GM19463 (cell line): Measurements from ENCODE around the gene SPAM1.
"Not testable (repeated sequence)": the region's sequence is repeated elsewhere in the genome, so short reads cannot be mapped to it uniquely, and the experiment has no call there.

ENCODE experiments used
- ATAC-seq: cut with Tn5 transposase; IDR thresholded peaks from one replicate; pipeline ENCODE4 v1.9.1; 2021; ENCODE audit warnings: mild to moderate bottlenecking, moderate library complexity; ENCODE audit not compliant: unreplicated experiment

SPAM1 gene

GRCh38 chr7:123945938-123946337, 20.9 kb downstream of the SPAM1 start:
- no peak for ATAC-seq

- no peak for ATAC-seq
Measured at GRCh38 chr7:123948136-123948535, 23.1 kb downstream of the SPAM1 start.

GRCh38 chr7:123958186-123958703, 33.2 kb downstream of the SPAM1 start:
- ATAC-seq, result no peak

DNA sequence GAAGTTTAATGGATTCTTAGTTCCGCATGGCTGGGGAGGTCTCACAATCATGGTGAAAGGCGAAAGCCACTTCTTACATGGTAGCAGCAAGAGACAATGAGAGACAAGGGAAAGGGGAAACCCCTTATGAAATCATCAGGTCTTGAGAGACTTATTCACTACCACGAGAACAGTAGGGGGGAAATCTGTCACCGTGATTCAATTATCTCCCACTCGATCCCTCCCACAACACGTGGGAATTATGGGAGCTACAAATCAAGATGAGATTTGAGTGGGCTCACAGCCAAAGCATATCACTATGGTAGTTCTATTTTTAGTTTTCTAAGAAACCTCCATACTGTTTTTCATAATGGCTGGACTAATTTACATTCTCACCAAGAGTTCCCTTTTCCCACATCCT, 36.7 kb downstream of the SPAM1 start:
- ATAC-seq, result peak; percentile 61

DNA sequence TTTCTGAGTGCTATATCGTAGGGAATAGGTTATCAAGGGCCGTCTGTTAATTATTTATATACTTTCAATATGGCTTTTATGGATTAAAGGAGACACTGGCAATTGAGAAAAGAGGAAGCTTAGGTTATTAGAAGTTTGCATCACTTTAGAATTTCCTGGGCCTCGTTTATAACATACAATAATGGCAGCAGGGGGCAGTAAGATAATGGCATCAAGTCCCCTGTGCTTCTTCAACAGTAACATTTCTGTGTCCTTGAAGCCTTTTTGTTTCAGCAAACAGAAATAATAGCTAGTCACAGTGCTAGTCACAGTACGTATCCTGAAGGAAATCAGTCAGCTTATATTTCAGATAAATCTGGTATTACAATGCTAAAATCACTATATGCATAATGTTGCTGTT, 41.9 kb downstream of the SPAM1 start:
- no peak for ATAC-seq

- ATAC-seq, result no peak
Measured at GRCh38 chr7:123972045-123972444, 47.0 kb downstream of the SPAM1 start.

GRCh38 chr7:123972831-123973230, 47.8 kb downstream of the SPAM1 start:
- no peak for ATAC-seq

GRCh38 chr7:123974326-123974908, 49.4 kb downstream of the SPAM1 start:
- no peak for ATAC-seq

GRCh38 chr7:123975084-123975483, 50.0 kb downstream of the SPAM1 start:
- ATAC-seq, result no peak

DNA sequence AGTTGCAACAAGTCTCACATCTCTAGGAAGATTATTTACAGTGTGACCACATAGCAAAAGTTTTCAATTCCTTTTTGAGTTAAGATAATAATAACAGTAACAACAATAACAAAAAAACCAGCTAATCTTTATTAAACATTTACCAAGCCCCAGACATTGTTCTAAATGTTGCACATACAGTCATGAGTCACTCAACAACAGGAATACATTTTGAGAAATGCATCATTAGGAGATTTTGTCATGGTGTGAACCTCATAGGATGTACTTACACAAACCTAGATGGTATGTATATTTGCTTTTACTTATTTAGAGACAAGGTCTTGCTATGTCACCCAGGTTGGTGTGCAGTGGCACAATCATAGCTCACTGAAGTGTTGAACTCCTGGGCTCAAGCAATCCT, 52.0 kb downstream of the SPAM1 start:
- ATAC-seq, result no peak

GRCh38 chr7:123979876-123980275, 54.8 kb downstream of the SPAM1 start:
- no peak for ATAC-seq

DNA sequence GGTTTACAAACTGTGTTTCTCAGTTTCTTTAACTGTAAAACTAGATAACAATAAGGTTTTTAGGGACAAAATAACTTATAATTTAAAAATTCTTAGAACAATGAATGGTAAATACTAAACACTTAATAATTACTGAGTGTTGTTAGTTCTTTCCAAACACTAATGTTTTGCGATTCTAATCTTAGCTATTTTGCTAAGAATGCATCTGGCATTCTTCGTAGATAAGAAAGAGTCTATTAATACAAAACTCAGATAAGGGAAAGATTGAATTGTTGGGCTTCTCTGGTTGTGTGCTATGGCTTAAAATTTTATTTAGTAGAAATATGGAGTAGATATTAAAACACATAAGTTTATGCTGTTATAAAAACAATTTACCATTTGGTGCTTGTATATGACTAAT, 62.4 kb downstream of the SPAM1 start:
- ATAC-seq, result no peak

DNA sequence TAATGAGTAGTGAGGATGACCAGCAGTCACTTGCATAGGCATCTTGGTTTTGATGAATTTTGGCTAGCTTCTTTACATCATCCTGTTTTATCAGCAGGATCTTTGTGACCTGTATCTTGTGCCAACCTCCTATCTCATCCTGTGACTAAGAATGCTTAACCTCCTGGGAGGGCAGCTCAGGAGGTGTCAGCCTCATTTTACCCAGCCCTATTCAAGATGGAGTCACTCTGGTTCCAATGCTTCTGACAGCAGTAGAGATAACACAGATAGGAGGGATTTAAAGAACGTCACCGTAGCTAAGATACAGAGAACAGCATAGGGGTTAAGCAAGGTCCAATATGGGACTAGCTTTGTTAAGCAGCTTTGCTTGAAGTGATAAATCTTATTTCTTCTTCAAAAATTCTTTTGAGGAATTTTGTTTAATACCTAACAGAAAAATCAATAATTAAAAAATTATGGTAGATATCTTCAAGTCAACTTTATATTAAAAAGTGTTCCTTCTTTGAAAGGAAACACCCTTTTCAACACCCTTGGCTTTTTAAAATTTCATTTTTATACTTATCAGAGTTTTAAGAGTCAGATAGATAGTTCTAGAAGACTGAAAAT, 68.0 kb downstream of the SPAM1 start:
- no peak for ATAC-seq

GRCh38 chr7:123993996-123994395, 69.0 kb downstream of the SPAM1 start:
- no peak for ATAC-seq

GRCh38 chr7:123994449-123994848, 69.4 kb downstream of the SPAM1 start:
- no peak for ATAC-seq

DNA sequence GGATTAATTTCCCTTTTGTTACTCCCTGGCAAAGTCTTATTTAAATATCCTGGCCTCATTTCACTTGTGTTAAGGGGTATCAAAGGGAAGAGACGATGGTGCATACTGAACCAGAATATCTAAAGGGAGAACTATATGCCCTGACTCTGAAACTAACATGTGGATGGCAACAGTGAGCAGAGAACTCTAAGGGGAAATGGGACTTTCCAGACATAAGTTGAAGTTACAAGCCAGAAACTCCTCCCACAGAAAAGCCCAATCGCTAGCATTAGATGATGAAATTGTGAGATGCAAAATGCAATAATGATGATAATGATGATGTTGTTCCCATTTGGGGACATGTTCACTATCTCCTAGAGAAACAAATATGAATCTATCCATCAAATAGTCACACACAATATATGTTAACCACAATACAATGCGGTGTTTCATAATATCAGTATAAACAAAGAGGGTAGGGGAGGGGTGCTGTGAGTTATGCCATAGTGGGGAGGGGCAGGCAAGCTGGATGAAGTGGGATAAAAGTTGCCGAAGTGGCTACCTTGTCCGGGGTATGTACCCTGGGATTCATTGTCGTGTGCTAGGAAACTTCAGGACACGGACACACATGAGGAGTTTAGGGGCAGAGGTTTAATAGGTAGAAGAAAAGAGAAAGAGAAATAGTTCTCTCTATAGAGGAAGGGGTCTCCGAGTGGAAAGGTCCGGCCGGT, 70.7 kb downstream of the SPAM1 start:
- ATAC-seq, result peak; percentile 53

DNA sequence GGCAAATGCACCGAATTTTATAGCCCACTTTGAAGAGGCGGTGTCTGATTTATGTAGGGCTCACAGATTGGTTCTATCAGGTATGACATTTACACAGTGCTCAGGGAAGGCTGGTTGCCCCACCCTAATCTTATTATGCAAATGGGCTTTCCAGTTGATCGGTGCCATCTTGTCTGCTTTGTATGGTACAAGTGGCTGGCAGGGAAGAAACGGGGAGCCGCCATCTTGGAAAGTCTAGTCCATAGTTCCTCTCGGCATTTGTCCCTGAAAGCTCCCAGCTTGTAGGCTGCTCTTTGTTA, 71.2 kb downstream of the SPAM1 start:
- no peak for ATAC-seq

GRCh38 chr7:123998921-123999320, 73.9 kb downstream of the SPAM1 start:
- no peak for ATAC-seq

DNA sequence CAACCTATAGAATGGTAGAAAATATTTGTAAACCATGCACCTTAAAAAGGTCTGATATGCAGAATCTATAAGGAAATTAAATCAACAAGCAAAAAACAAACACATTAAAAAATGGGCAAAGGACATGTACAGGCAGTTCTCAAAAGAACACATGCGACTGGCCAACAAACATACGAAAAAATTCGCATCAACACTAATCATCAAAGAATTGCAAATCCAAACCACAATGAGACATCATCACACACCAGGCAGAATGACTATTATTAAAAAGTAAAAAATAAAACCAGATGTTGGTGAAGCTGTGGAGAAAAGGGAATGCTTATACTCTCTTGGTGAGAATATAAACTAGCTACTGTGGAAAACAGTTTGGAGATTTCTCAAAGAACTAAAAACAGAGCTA, 74.7 kb downstream of the SPAM1 start:
- ATAC-seq, result no peak

GRCh38 chr7:124008296-124008695, 83.3 kb downstream of the SPAM1 start:
- not testable (repeated sequence) for ATAC-seq

GRCh38 chr7:124009321-124009720, 84.3 kb downstream of the SPAM1 start:
- ATAC-seq, result no peak
